ENCODE data around the gene CIPC.

CIPC gene, protein sequence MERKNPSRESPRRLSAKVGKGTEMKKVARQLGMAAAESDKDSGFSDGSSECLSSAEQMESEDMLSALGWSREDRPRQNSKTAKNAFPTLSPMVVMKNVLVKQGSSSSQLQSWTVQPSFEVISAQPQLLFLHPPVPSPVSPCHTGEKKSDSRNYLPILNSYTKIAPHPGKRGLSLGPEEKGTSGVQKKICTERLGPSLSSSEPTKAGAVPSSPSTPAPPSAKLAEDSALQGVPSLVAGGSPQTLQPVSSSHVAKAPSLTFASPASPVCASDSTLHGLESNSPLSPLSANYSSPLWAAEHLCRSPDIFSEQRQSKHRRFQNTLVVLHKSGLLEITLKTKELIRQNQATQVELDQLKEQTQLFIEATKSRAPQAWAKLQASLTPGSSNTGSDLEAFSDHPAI

DNA sequence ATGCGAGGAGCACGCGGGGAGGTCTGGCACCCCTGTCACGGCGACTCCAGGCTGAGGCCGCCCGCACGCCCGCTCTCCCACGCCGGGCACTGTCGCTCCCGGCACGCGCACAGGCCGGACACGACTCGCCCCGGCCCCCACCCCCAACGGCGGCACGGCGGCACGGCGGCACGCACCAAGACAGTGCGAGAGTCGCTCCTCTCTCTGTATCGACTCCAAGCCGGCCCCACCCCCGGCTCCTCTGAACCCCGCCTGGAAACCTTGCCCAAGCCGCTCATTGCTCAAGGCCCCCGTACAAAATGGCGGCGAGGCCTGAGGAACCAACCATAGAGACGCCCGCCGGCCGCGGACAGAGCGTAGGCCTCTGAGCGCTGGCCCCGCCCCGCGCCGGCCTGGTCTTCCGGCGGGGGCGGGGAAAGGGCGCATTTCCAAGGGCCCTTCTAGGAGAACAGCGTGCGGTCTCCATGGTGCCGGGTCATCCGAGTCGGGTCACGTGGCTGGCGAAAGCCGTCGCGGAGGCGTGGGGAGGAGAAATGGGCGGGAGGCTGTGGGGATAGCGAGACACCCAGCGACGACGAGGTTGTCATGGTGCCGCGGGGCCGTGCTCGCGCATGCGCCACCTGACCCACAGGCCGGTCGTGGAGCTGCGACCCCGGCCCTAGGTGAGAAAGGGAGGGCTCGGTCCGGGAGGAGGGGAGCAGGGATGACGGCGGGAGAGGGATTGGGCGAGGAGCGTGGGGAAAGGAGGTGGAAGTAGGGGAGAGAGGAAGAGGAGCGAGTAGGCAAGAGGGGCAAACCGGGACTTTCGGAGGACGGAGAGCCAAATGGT, at the start of gene CIPC:
Gene CIPC (plus strand): TSS at position 559 of the 829 bp plus-strand sequence. CDS start 7,451 bp downstream, outside the sequence.
- peak; percentile 96 for FAIRE-seq

DNA sequence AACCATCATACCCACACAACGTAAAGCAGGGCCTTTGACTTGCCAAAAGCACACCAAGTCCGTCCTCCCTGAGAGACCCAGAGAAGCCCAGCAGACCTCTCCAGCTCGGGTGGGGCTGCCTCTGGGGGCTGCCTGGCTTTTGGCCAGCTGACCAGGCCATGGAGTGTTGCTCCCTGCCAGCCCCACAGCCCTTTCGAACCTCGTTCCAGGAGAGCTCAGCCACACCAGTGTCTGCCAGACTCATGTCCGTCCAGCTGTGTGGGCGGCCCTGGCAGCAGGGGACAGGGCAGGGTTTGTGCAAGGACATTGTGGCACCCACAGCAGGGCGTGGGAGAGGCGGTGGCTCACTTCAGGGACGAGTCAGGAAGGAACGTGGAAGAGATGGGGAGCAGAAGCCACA, 46.9 kb upstream of the CIPC start:
- FAIRE-seq, result no peak

DNA sequence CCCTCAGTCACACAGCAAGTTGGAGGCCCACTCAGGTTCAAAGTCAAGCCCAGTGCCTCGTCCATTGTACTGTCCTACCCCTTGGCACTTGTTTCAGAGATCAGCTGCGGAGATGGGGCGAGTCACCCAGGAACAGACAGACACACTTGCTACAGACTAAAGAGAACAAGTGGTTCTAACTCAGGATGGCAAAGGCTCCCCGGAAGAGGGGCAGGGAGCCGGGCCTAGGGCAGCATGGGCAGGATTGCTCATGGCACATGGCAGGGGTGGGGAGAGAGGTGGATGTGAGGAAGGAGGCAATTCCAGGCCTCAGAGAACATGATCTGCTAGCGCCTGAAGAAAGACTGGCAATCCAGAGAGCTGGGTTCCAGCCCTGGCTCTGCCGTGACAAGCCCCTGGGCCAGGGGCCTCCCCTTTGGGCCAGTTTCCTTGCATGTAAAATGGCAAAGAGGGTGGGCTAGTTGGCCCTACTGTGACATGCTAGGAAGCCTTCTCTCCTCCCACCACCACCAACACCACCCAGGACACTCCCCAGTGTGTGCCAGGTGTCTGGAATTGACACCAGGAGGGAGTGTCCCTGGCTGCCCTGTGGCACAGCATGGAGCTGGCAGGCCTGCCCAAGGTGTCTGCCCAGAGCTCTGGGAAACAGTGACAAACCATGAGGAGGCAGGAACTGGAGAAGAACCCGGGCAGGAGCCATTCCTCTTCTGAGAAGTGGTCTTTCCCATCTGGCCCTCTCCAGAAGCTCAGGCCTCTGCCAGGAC, 45.6 kb upstream of the CIPC start:
- FAIRE-seq, result no peak

DNA sequence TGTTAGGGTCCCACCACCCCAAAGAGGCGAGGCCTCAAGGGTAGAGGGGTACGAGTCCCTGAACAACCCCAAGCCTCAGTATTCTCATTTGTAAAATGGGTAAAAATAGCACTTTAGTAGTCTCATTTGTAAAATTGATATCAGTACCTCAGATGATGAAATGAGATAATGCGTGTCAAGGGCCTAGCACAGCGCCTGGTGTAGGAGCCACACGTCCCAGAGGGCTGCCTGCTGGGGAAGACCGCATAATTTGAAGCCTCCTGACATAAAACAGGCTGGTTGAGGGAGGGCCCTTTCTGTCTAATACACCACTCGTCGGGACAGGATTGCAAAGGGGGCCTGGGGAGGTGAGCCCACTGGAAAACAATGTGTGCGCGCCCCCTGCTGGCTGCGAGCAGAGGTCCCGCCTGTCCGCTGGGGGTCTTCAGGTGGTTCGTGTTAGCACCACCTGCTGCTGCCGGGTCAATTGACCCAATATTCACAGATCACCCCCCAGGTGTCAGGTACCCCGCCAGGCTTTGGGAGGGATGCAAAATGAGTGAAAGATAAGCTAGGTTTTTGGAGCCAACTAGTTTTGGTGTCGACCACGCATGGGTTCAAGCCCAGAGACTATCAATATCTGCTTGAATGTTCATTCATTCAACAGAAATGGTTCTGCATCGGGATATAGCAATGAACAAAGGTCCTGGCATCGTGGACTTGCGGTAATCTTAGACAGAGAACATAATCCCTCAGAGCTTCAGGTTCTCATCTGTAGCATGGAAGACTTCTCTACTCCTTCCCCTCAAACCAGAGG, 44.8 kb upstream of the CIPC start:
- no peak for FAIRE-seq

DNA sequence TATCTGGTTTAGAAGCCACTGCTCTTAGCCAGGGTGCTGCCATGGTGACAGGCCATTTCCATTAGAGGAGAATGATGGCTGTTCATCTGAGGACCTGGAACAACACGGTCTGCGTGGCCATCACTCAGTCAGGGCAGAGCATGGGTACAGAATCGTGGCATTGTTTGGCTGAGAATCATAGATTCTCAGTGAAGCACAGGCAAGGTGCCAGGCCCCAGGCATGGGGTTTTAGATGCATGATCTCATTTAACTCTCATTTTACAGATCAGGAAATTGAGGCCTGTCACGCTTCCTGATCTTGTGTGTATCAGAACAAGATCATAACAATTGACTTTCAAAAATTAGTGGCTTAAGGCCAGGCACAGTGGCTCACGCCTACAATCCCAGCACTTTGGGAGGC, 42.8 kb upstream of the CIPC start:
- no peak for FAIRE-seq

DNA sequence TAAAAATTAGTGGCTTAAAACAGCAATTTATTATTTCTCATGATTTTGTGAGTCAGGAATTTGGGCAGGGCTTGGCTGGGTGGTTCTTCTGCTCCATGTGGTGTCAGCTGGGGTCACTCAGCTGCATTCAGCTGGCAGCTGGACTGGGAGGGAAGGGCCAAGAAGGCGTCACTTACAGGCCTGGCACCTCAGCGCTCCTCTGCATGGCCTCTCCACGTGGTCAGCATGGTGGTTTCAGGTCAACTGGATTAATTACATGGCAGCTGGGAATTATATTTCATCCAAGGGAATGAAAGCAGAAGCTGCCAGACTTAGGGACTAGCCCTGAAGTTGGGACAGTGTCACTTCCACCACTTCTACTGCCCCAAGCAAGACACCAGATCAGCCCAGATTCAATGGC, 42.1 kb upstream of the CIPC start:
- no peak for FAIRE-seq

DNA sequence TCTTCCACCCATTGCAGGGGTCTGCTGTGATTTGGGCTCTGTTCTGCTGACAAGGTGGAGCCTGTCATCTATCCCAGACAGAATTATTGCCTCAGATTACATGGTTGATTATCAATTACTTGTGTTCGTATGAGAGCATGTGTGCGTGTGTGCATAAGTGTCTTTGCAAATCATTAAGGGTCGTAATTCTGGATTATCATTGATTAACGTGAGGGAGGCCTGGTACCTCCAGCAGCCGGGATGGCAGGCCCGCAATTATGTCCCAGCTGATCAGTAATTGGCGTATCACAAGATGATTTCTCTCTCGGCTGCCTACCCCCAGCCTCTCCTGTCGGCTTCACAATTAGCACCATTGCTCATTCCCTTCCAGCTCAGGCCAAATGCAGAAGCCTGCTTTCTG, 39.9 kb upstream of the CIPC start:
- FAIRE-seq, result no peak

DNA sequence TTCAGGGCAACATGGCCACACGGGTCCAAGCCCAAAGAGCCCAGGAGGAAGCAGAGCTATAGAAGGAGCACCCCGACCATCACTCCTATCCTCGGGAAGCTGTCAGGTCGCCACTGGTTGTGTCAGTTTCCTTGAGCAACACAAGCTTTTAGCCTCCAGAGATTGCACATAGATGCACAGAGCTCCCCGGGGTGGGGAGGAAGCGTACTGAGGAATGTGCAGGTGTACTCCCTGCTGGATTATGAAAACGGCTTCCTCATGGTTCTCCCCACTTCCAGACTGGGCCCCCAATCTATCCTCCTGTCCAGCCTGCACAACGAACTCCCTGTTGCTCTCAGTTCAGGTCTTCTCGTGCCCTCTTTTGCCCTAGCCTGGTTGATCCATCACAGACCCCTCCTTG, 39.3 kb upstream of the CIPC start:
- no peak for FAIRE-seq

DNA sequence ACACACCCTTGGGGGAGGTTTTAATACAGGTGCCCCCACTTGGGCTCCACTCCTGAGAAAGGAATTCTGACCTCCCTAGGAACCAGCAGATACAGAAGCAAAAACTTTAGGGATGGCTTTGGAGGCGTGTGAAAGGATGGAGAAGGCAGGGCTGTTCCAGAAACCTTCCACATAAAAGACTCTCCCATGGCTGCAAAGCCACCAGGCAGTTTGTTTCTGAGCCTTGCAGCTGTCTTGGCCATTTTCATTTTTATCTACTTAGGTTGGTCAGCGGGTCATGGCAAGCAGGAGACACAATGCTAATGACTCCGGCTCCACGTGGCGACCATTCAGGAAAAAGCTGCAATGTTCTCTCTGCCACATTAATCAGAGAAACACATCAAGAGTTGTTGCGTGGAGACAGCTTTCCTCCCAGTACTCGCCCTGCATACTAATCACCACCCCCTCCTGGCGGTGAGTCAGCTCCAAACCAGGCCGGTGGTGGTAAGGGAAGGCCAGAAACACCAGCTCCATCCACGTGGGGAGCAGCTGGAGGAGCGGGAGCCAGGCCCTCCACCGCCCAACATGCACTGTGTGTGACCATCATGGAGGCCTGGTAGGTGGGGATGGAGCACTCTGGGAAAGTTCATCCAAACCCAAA, 38.7 kb upstream of the CIPC start:
- FAIRE-seq, result no peak

DNA sequence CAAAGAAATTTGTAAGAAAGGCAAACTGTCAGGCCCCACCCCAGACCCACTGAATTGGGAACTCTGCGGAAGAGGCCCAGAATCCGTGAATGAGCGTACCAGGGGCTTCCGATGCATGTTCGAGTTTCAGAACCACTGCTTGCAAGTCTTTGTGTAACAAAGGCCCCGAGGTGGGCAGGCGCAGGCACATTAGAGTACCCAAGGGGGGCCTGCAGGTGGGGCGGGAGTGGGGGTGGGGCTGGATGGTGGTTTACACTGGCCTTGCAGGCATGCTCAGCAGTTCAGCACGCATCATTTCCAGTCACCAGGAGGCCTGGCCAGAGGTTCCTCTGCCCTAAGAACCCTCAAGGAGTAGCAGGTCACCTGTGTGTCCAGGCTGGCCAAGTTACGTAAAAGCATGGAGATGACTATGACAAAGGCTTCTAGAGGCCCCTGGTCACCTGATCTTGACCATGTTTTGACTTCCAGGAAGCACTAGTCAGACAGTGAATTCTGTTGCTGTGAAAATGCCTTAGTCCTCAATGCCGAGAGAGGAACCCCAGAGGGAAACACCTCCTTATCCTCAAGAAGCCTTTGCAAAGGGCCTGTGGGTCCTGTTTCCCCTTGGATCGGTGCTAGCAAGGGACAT, 36.3 kb upstream of the CIPC start:
- no peak for FAIRE-seq

DNA sequence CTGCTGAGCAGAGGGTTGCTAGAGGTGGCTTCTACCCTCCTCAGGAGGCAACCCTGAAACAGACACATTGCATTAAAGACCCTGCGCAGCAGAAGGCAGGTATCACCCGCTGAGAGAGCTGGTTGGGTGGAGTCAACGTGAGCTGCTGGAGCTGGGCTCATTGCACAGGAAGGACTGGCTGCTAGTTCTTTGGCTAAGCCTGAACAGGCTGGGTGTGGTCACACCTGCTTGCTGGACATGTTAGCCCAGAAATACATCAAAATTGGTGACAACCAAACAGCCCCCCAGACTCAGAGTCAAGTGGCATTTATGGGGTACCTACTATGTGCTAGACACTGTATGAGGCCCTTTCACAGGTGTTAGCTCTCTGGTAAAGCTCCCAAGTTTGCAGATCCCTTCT, 35.8 kb upstream of the CIPC start:
- FAIRE-seq, result no peak

DNA sequence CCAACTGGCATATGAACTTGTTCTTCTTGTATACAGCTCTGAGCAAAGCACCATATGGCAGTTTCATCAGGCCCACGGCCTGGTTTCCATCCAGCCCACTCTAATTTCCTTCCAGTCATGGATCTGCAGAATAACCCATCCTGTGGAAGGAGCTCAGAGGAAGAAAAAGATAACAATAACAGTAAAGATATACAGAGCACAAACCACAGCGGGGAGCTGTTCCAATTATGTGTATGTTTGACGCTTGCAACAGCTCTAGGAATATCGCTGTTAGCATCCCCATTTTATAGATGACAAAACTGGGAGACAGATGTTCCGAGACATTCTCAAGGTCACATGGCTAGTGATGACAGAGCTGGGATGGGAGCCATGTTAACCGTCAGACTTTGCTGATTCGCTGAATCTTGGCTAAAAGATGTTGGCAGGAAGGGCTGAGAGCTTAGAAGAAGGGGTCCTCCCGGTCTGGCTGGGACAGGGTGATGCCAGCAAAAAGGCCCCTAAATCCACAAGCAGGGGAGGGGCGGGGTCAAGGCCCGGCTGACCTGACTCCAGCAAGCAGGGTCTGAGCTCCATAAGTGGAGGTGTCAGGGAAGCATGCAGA, 34.4 kb upstream of the CIPC start:
- no peak for FAIRE-seq

DNA sequence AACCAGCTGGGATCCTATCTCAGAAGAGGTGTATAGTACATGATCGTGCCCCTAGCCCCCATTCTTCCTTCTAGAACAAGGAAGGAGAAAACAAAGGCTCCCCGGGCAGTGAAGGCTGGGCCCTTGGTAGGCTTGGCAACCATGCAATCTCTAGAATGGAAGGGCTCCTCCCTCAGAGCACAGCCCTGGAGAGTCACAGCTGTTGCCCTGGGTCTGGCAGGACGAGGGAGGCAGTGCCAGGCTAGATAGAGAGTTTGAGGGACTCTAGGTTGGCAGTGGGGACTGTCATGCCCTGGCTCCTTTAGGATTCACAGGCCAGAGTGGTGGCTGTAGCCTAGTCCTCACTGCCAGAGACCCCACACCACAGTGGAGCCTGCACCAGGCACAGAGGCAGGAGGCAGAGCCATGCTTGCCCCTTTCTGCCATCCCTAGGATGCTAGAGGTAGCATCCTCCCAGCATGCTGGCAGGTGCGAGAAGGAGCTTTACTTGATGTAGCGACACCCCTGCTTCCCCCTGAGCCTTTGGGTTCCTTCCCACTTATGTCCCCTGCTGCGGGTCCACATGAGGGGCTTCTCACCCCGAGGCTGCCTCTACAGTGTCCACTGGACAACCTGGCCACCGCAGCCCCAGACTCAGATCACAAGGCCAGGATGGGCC, 33.4 kb upstream of the CIPC start:
- no peak for FAIRE-seq

DNA sequence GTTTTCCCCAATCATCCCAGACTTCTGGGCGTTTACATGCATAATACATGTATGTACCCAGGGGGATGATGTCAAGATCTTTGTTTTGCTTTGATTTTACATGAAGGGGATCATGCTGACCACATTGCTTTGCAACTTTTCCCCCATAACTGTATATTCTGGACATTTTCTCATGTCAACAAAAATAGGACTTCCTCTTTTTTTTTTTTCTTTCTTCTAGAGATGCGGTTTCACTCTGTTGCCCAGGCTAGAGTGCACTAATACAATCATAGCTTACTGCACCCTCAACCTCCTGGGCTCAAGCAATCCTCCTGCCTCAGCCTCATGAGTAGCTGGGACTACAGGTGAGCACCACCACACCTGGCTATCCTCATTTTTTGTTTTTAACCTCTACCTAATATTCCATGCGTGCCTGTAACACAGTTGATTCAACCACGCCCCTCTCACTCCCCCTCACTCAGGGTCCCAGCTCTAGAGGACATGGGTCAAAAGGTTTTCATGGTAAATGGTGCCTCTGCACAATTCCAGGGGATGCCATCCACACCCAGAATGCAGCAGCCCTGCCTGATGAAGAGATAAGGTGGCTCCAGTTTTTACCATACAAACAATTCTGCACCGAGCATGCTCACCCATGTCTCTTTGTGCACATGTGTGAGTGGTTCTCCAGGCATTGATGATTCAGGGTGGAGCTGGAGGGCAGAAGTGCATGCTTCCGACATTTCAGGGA, 32.0 kb upstream of the CIPC start:
- FAIRE-seq, result no peak

DNA sequence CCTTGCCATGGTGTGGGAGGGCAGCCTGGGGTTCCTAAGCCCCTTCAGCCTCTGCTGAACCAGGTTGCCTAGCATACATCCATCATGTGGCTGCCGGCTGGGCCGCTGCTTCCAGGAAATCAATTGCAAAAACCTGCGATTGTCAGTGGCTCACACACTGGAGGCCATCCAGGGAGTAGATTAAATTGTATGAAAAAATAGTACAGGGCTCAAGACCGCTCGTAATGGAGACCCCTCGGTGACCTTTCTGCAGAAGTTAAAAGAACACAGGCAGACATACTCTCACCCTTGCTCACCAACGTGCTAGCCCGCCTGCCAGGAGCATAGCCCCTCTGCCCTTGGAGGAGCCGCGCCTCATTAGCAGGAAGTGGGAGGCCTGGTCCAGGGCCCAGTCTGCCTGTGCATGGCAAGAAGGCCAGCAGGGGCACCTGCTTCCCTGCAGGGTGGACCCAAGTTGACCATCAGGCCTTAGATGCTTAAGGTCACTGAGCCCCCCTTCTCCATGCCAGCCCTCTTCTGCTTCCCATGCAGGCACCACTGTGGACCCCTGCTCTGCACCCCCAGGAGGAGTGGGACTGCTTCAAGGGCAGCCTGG, 31.4 kb upstream of the CIPC start:
- FAIRE-seq, result no peak

DNA sequence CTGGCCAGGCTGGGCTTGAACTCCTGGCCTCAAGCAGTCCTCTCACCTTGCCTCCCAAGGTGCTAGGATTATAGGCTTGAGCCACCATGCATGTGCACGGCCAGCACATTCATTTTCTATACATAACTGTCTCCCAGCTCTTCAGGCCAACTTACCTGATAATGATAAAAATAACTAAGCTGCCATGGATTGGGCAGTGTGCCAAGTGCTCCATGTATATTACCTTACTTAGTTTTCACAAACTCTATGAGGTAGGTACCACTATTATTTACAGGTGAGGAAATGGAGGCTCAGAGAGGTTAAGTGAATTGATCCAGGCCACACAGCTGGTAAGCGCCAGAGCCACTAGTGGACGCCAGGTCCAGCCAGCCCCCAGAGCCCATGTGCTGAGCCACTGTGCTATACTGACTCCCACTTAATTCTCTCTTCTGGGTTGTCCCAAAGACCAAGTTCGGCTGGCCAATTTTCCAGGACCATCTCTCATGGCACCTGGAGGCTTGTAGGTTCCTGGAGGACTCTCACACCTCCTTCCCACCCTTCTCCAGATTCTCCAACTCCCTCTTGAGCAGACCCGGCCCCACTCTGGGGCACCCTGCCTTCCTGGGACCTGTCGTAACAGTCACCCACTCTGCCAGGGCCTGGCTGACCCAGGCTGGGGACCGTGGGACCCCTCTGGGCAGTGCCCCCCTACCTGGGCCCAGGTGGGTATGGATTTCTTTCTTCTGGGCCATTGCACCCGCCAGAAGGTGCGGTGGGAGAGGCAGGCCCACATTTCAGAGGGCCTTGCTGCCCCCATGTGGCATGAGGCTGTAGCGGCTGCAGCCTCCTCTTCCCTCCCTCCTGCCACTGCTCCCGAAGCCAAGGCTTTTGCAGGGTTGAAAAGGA, 30.2 kb upstream of the CIPC start:
- FAIRE-seq, result no peak

DNA sequence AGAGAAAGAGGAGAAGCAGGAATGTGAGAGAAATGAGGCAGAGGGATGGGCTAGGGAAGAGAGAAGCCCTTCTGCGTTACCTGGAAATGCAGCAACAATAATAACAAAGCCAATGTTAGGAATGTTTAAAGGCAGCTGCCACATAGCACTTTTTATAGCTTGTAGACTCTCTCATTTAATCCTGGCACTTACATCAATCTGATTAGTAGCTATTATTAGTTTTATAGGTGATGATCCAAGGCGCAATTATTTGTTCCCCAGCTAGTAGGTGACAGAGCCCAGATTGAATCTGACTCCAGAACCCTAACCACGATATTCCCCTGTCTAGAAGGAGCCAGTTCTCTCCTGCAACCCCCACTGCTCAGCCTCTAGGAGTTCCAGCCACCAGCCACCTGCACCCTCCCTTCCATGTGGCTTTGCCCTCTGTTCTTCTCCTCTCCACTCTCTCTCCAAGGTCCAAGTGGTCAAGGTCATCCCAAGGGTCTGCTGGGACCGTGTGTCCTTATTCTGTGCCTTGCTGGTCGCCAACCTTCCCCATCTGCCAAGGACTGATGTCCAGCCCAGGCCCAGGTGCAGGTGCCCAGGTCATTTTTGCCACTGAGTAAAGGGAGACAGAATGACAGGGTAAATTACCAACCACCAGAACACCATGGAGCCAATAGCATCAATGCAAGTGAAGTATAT, 29.4 kb upstream of the CIPC start:
- FAIRE-seq, result no peak

DNA sequence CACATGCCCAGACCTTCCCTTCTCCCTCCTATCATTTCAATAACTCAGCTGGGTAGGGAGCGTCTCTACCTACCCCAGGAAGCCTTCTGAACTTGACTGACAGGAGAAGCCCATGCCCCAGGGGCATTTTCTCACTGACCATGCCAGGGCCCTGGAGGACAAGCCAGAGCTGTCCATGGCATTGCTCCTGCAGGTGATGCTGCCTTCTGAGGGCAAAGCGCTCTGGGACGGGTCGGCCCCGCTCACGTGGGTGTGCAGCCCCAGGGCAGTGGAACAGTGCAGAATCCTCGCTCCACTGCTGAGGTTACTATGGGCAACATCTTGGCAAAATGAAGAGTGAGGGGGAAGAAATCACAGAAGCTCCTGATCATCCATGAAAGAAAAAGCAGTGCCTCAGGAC, 28.5 kb upstream of the CIPC start:
- no peak for FAIRE-seq

Data from A204.1 (cell line).